CD8-positive, alpha-beta memory T cell (primary cell): ENCODE measurements around the gene NDUFA6. TPM values are rescaled to one million over a fixed set of nuclear protein-coding genes. Genes with fewer than 3 reads are reported as not detected.

ENCODE experiments used
- CTCF ChIA-PET: fragments of 350-600 bp; sonication (Branson Sonifier 250); formaldehyde crosslinking; loops from one replicate; lab custom pipeline; 2021; ENCODE audit warnings: antibody characterized with exemption; lab: Charles Lee
- POLR2A ChIA-PET: fragments of 350-600 bp; sonication (Branson Sonifier 250); formaldehyde crosslinking; loops from one replicate; lab custom pipeline; 2021; ENCODE audit warnings: antibody characterized with exemption; lab: Charles Lee
- DNase-seq, 5 donors: peaks; one replicate each; pipeline versions ENCODE4 v3.0.0 to v3.0.0-alpha.2; 2020 to 2022; ENCODE audit warnings: mixed read lengths in 1 of 5
- H3K27ac ChIP-seq: one replicate; pipeline ENCODE4 v1.7.0; 2013; ENCODE audit warnings: low read depth, mild to moderate bottlenecking, low read length, moderate library complexity
- H3K27me3 ChIP-seq: 2 replicates; pipeline ENCODE4 v1.7.0; 2013; ENCODE audit warnings: low read length, mild to moderate bottlenecking; ENCODE audit not compliant: insufficient read depth, poor library complexity, severe bottlenecking
- H3K36me3 ChIP-seq: 2 replicates; pipeline ENCODE4 v1.7.0; 2013; ENCODE audit warnings: mild to moderate bottlenecking, low read length, moderate library complexity; ENCODE audit not compliant: insufficient read depth
- H3K4me1 ChIP-seq: 2 replicates; pipeline ENCODE4 v1.7.0; 2013; ENCODE audit warnings: mild to moderate bottlenecking, low read length, moderate library complexity; ENCODE audit not compliant: insufficient read depth
- H3K4me3 ChIP-seq: 2 replicates; pipeline ENCODE4 v1.7.0; 2013; ENCODE audit warnings: mild to moderate bottlenecking, low read length
- H3K9me3 ChIP-seq: 2 replicates; pipeline ENCODE4 v1.7.0; 2013; ENCODE audit warnings: mild to moderate bottlenecking, low read length
- H3K27ac Mint-ChIP-seq, 8 donors: one replicate each; pipeline ENCODE4 v1.8.0; 2020 to 2021; ENCODE audit warnings: mixed read lengths in 8 of 8, mild to moderate bottlenecking in 6 of 8, inconsistent platforms in 3 of 8, moderate library complexity in 3 of 8
- H3K27me3 Mint-ChIP-seq, 2 donors: one replicate each; pipeline ENCODE4 v1.8.0; 2020 to 2021; ENCODE audit warnings: mixed read lengths in 2 of 2, mild to moderate bottlenecking in 1 of 2, moderate library complexity in 1 of 2
- H3K36me3 Mint-ChIP-seq, 3 donors: one replicate each; pipeline ENCODE4 v1.8.0; 2020 to 2021; ENCODE audit warnings: mixed read lengths in 3 of 3, inconsistent platforms in 1 of 3, mild to moderate bottlenecking in 1 of 3
- H3K4me1 Mint-ChIP-seq, 3 donors: one replicate each; pipeline ENCODE4 v1.8.0; 2020 to 2021; ENCODE audit warnings: mixed read lengths in 3 of 3, inconsistent platforms in 1 of 3, mild to moderate bottlenecking in 1 of 3
- H3K4me3 Mint-ChIP-seq, 7 donors: one replicate each; pipeline ENCODE4 v1.8.0; 2020 to 2021; ENCODE audit warnings: mixed read lengths in 7 of 7, mild to moderate bottlenecking in 6 of 7, moderate library complexity in 4 of 7, inconsistent platforms in 2 of 7
- H3K9me3 Mint-ChIP-seq, 5 donors: one replicate each; pipeline ENCODE4 v1.8.0; 2020 to 2022; ENCODE audit warnings: mixed read lengths in 5 of 5, mild to moderate bottlenecking in 3 of 5, moderate library complexity in 2 of 5, inconsistent platforms in 1 of 5
- polyA plus RNA-seq: library from polyadenylated mRNA; unstranded; fragments of 300-500 nt; fragmentation: Illumina TruSeq; gene quantifications from one replicate; pipeline ENCODE4 v1.2.3, GENCODE V29; 2021
- total RNA-seq, 2 experiments: library from RNA; stranded (reverse); gene quantifications; one replicate each; pipeline ENCODE4 v1.2.3, GENCODE V29; 2021

NDUFA6 gene
- total and polyA plus RNA-seq, 3 experiments from 2014 or later: 106 to 140 (median 126) TPM

DNA sequence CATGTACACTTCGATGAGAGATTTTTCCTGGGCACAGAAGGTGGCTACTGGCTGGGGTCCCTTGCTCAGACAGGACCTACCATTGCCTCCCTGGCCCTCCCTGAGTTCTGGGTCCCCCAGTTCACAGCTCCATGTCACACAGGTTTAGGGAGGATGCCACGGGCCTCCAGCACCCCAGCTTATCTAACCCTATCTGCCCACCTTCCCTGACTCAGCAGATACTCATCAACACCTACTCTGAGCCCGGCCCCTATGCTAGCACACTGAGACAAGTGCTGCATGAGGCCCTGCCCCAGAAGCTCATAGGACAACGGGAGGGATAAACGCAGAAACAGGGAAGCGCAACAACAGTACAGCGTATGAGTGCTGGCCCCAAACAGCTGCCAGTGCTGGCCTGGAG lies 29.5 kb downstream of the NDUFA6 start:
- no peak for DNase-seq
- peaks cover 9% of the 10 kb centered on the region for H3K36me3 ChIP-seq
- no peaks in the 10 kb centered on the region for H3K4me1 ChIP-seq
- CTCF ChIA-PET: no interaction called here
- no peaks in the 10 kb centered on the region for H3K27me3 ChIP-seq
- Mint-ChIP-seq H3K4me1 (no peaks in the 10 kb centered on the region), H3K36me3 (peaks cover 17 to 68% (median 22%) of the 10 kb centered on the region in 3 donors), H3K27me3 (no peaks in the 10 kb centered on the region), H3K9me3 (peaks cover 6 to 16% (median 11%) of the 10 kb centered on the region in 5 donors), H3K27ac (no peak overlapping the region), H3K4me3 (no peak overlapping the region)
- no peak overlapping the region for H3K27ac ChIP-seq
- no peak overlapping the region for H3K4me3 ChIP-seq
- no peaks in the 10 kb centered on the region for H3K9me3 ChIP-seq
- POLR2A ChIA-PET: no interaction called here

DNA sequence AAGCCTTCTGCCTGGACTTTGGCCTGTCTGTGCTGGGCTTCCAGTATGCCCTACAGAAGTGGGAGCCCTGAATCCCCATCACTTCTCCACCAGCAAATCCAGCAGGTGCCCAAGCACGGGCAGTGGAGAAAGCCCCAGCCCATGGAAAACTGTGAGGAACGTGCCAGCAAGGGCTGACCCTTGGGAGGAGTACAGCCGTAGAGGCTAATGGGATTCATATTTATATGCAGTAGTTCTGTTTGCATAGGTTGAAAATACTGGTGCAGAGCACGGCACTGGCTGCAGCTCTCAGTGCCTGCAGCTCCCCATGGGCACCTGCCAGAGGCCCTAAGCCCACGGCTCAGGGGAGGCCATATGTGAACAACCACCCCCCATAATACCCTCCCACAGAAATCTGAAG lies 30.1 kb downstream of the NDUFA6 start:
- POLR2A ChIA-PET: no interaction called here
- H3K36me3 Mint-ChIP-seq: peaks cover 17 to 64% (median 22%) of the 10 kb centered on the region in 3 donors

DNA sequence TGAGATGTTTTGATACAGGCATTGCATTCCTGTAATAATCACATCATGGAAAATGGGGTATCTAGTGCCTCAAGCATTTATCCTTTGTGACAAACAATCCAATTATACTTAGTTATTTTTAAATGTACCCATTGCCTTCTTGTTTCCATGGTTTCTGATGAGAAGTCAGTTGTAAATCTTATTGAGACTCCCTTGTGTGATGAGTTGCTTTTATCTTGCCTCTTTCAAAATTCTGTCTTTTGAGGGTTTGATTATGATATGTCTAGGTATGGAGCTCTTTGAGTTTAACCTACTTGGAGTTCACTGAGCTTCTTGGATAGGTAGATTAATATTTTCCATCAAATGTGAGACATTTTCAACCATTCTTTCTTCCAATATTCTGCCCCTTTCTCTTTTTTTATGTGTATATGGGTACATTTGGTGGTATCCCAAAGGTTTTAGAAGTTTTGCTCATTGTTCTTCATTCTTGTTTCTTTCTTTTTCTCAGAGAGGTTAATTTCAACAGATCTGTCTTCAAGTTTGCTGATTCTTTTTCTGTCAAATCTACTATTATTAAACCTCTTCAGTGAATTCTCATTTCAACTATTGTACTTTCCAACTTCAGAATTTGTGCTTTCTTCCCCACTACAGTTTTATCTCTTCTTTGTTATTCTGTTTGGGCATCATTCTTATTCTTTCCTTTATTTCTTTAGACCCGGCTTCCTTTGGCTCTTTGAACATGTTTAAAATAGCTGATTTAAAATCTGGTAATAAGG lies 33.6 kb downstream of the NDUFA6 start:
- Histone ChIP-seq H3K4me3 (no peak overlapping the region), H3K27ac (no peak overlapping the region), H3K36me3 (peaks cover 6% of the 10 kb centered on the region), H3K4me1 (no peaks in the 10 kb centered on the region), H3K27me3 (no peaks in the 10 kb centered on the region), H3K9me3 (no peaks in the 10 kb centered on the region)
- H3K9me3 Mint-ChIP-seq: peaks cover 6 to 20% (median 11%) of the 10 kb centered on the region in 5 donors
- H3K4me3 Mint-ChIP-seq: no peak overlapping the region
- POLR2A ChIA-PET: no interaction called here
- no peaks in the 10 kb centered on the region for H3K27me3 Mint-ChIP-seq
- CTCF ChIA-PET: no interaction called here
- no peak overlapping the region for H3K27ac Mint-ChIP-seq
- H3K4me1 Mint-ChIP-seq: no peaks in the 10 kb centered on the region
- H3K36me3 Mint-ChIP-seq: peaks cover 4 to 36% (median 17%) of the 10 kb centered on the region in 3 donors
- no peak for DNase-seq

More for the DNA sequence above, 30.1 kb downstream of the NDUFA6 start:
- Mint-ChIP-seq H3K27me3 (no peaks in the 10 kb centered on the region), H3K27ac (no peak overlapping the region), H3K4me1 (no peaks in the 10 kb centered on the region), H3K9me3 (peaks cover 6 to 20% (median 11%) of the 10 kb centered on the region in 5 donors), H3K4me3 (no peak overlapping the region)
- H3K9me3 ChIP-seq: no peaks in the 10 kb centered on the region
- H3K4me3 ChIP-seq: no peak overlapping the region
- H3K4me1 ChIP-seq: no peaks in the 10 kb centered on the region
- no peaks in the 10 kb centered on the region for H3K27me3 ChIP-seq
- no peak overlapping the region for H3K27ac ChIP-seq
- H3K36me3 ChIP-seq: peaks cover 9% of the 10 kb centered on the region
- no peak for DNase-seq
- CTCF ChIA-PET: no interaction called here

DNA sequence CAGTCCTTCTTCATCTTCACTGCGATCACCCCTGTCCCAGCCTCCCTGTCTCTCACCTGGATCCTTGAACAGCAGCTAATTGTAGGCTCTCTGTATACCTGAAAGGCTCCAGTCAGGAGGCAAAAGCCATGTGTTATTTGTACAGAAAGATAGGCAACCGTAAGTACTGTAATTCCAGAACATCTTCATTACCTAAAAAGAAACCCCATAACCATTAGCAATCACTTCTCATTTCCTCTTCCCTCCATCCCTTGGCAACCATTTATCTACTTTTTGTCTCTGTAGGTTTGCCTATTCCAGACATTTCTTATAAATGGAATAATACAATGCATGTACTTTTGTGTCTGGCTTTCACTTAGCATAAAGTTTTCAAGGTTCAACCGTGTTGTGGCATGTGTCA lies 37.8 kb downstream of the NDUFA6 start:
- no peak overlapping the region for H3K4me3 ChIP-seq
- no peaks in the 10 kb centered on the region for H3K27me3 ChIP-seq
- CTCF ChIA-PET: no interaction called here
- no peak overlapping the region for H3K27ac ChIP-seq
- Mint-ChIP-seq H3K36me3 (peaks cover 3 to 9% (median 4%) of the 10 kb centered on the region in 3 donors), H3K27ac (peak overlapping the region in 2 of 8 donors; percentile 47 to 51), H3K27me3 (no peaks in the 10 kb centered on the region), H3K4me1 (no peaks in the 10 kb centered on the region), H3K9me3 (peaks cover 6 to 15% (median 11%) of the 10 kb centered on the region in 5 donors), H3K4me3 (no peak overlapping the region)
- H3K4me1 ChIP-seq: no peaks in the 10 kb centered on the region
- no peaks in the 10 kb centered on the region for H3K36me3 ChIP-seq
- DNase-seq: no peak
- POLR2A ChIA-PET: no interaction called here
- no peaks in the 10 kb centered on the region for H3K9me3 ChIP-seq

DNA sequence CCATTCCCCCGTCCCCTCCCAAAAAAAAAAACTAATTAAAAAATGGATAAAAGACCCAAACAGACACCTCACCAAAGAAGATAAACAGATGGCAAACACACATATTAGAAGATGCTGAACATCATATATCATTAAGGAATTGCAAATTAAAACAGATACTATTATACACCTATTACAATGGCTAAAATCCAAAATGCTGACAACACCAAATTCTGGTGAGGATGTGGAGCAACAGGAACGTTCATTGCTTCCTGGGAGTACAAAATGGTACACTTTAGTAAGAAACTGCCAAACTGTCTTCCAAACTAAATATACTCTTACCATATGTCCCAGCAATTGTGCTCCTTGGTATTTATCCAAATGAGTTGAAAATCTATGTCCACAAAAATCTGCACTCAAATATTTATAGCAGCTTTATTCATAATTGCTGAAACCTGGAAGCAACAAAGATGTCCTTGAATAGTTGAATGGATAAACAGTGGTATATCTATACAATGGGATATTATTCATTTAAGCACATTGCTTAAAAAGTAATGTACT lies 39.9 kb downstream of the NDUFA6 start:
- DNase-seq: no peak
- Mint-ChIP-seq H3K4me3 (no peak overlapping the region), H3K36me3 (no peaks in the 10 kb centered on the region), H3K27ac (no peak overlapping the region), H3K9me3 (peaks cover 0 to under 1% (median 0%) of the 10 kb centered on the region in 5 donors), H3K4me1 (no peaks in the 10 kb centered on the region), H3K27me3 (no peaks in the 10 kb centered on the region)
- no peaks in the 10 kb centered on the region for H3K27me3 ChIP-seq
- no peak overlapping the region for H3K27ac ChIP-seq
- ChIA-PET POLR2A (interaction anchor here (0.5 kb wide), 1 partner anchor 11 kb away, joined by 3 read pairs; no protein-coding TSS in a partner anchor), CTCF (no interaction called here)
- no peak overlapping the region for H3K4me3 ChIP-seq
- H3K9me3 ChIP-seq: no peaks in the 10 kb centered on the region
- H3K4me1 ChIP-seq: no peaks in the 10 kb centered on the region
- no peaks in the 10 kb centered on the region for H3K36me3 ChIP-seq

DNA sequence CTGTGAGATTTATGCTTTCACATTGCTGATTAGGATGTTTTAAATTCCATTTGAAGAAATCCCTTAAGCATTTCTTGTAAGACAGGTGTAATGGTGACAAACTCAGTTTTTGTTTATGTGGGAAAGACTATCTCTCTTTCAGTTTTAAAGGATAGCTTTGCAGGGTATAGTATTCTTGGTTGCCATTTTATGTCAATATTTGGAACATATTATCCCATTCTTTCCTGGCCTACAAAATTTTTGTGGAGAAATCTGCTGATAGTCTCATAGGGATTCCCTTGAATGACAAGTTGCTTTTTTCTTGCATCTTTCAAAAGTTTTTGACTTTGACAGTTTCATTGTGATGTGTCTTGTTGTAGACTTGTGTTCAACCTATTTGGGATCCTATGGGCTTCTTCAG lies 48.8 kb downstream of the NDUFA6 start:
- Histone ChIP-seq H3K27ac (no peak overlapping the region), H3K9me3 (no peaks in the 10 kb centered on the region), H3K27me3 (no peaks in the 10 kb centered on the region), H3K36me3 (no peaks in the 10 kb centered on the region), H3K4me3 (no peak overlapping the region), H3K4me1 (no peaks in the 10 kb centered on the region)
- DNase-seq: no peak
- Mint-ChIP-seq H3K36me3 (peaks cover 3 to 18% (median 3%) of the 10 kb centered on the region in 3 donors), H3K4me3 (no peak overlapping the region), H3K4me1 (no peaks in the 10 kb centered on the region), H3K27ac (no peak overlapping the region), H3K27me3 (peaks cover 0 to 8% of the 10 kb centered on the region in 2 donors), H3K9me3 (peaks cover 8 to 18% (median 16%) of the 10 kb centered on the region in 5 donors)
- CTCF ChIA-PET: interaction anchor here (0.8 kb wide), 1 partner anchor 28 kb away, joined by 3 read pairs; no protein-coding TSS in a partner anchor
- POLR2A ChIA-PET: no interaction called here

DNA sequence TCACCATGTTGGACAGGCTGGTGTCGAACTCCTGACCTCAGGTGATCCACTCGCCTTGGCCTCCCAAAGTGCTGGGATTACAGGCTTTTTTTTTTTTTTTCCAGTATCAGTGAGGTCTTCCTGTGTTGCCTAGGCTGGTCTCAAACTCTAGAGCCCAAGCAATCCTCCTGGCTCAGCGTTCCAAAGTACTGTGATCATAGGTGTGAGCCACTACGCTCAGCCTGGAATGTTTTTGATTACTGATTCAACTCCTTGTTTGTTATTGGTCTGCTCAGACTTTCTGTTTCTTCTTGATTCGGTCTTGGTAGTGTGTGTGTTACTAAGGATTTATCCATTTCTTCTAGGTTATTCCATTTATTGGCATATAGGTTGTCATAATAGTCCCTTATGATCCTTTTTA lies 51.3 kb downstream of the NDUFA6 start:
- Mint-ChIP-seq H3K27ac (no peak overlapping the region), H3K27me3 (peaks cover 0 to 8% of the 10 kb centered on the region in 2 donors), H3K4me1 (no peaks in the 10 kb centered on the region), H3K36me3 (peaks cover 3 to 18% (median 9%) of the 10 kb centered on the region in 3 donors), H3K9me3 (peaks cover 9 to 20% (median 18%) of the 10 kb centered on the region in 5 donors), H3K4me3 (no peak overlapping the region)
- H3K36me3 ChIP-seq: no peaks in the 10 kb centered on the region
- no peaks in the 10 kb centered on the region for H3K27me3 ChIP-seq
- no peaks in the 10 kb centered on the region for H3K9me3 ChIP-seq
- DNase-seq: no peak
- H3K4me3 ChIP-seq: no peak overlapping the region
- POLR2A ChIA-PET: interaction anchor here (0.7 kb wide), 1 partner anchor 39 kb away, joined by 3 read pairs; no protein-coding TSS in a partner anchor
- no peak overlapping the region for H3K27ac ChIP-seq
- CTCF ChIA-PET: no interaction called here
- H3K4me1 ChIP-seq: no peaks in the 10 kb centered on the region
